Superior temporal gyrus (tissue), 1 donor: ENCODE measurements around the gene FARP1.

Experiments used
- DNase-seq: peaks from one replicate; pipeline ENCODE4 v3.0.0-alpha.2; 2016; ENCODE audit errors: extremely low spot score

Gene FARP1

GRCh38 chr13:98462241-98462882, 319.5 kb downstream of the FARP1 start:
- no peak for DNase-seq

GRCh38 chr13:98462946-98463345, 320.1 kb downstream of the FARP1 start:
- DNase-seq: no peak

GRCh38 chr13:98466634-98467236, 323.8 kb downstream of the FARP1 start:
- peak; percentile 30 for DNase-seq

GRCh38 chr13:98467263-98467985, 324.5 kb downstream of the FARP1 start:
- DNase-seq: no peak

- no peak for DNase-seq
Measured at GRCh38 chr13:98468361-98468760, 325.5 kb downstream of the FARP1 start.

- DNase-seq: no peak
Measured at GRCh38 chr13:98468929-98469328, 326.0 kb downstream of the FARP1 start.

- DNase-seq: no peak
Measured at GRCh38 chr13:98470920-98471319, 328.0 kb downstream of the FARP1 start.

GRCh38 chr13:98471934-98472333, 329.0 kb downstream of the FARP1 start:
- no peak for DNase-seq

- no peak for DNase-seq
Measured at GRCh38 chr13:98473135-98473787, 330.4 kb downstream of the FARP1 start.

GRCh38 chr13:98473788-98474144, 330.9 kb downstream of the FARP1 start:
- DNase-seq: no peak

GRCh38 chr13:98474292-98474691, 331.4 kb downstream of the FARP1 start:
- DNase-seq: no peak

- no peak for DNase-seq
Measured at GRCh38 chr13:98474761-98475160, 331.9 kb downstream of the FARP1 start.

- DNase-seq: no peak
Measured at GRCh38 chr13:98475522-98475921, 332.6 kb downstream of the FARP1 start.

- DNase-seq: no peak
Measured at GRCh38 chr13:98476106-98476505, 333.2 kb downstream of the FARP1 start.

- DNase-seq: no peak
Measured at GRCh38 chr13:98476538-98476966, 333.7 kb downstream of the FARP1 start.

GRCh38 chr13:98478189-98479129, 335.6 kb downstream of the FARP1 start:
- no peak for DNase-seq

- DNase-seq: no peak
Measured at GRCh38 chr13:98479496-98480003, 336.7 kb downstream of the FARP1 start.

- no peak for DNase-seq
Measured at GRCh38 chr13:98480915-98481877, 338.3 kb downstream of the FARP1 start.

GRCh38 chr13:98482476-98483444, 339.9 kb downstream of the FARP1 start:
- no peak for DNase-seq
